Skin of body (tissue), 2 donors: Measurements from ENCODE around the gene HSD11B1L. TPM values are rescaled to one million over a fixed set of nuclear protein-coding genes. Genes with fewer than 3 reads are reported as not detected.
"Not testable (repeated sequence)": the region's sequence is repeated elsewhere in the genome, so short reads cannot be mapped to it uniquely, and the experiment has no call there.

Experiments
- DNase-seq: peaks from one replicate; lab custom pipeline; 2025; lab: John Stamatoyannopoulos, UW
- total RNA-seq: library from RNA; depleted of rRNA; stranded (reverse); fragments of >200 nt; gene quantifications from one replicate; pipeline ENCODE4 v1.2.3, GENCODE V29; 2014

HSD11B1L gene
- total RNA-seq, 1 donor from 2014 or later = 2.4 TPM

DNA sequence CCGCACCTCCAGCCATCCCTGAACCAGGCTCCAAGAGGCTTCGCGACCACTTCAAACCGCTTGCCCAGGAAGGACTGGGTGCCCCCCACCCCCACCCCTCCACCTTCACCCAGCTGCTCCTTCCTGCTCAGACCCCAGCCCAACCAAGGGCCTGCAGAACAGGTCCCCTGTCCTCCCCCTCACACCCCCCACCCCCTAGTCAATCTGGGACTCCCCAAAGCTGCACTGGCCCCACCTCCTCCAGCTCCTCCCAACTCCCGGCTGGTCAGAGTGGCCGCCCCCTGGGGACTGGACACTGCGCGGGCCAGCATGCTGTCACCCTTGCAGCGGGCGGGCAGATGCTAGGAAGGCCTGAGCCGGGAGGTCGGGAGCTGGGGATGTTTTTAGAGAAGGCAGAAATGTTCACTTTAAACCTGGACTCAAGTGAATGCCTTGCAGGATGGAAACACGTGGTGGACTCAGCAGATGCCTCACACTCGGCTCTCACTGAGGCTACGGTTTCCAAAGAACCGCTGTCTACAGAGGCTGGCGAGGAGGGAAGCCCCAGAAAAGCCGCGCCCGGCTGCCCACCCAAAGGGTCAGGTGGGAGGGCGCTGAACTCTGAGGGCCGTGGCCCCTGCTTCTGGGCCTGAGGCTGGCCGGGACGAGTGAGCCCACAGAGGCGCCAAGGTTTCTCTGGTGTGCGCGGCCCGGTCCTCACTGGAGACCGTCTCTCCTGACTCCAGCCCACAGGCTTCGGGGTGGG, 17.2 kb downstream of the HSD11B1L start:
- DNase-seq = no peak

- DNase-seq = no peak
Observed at GRCh38 chr19:5698635-5699422, 18.0 kb downstream of the HSD11B1L start.

GRCh38 chr19:5700455-5701092, 19.7 kb downstream of the HSD11B1L start:
- no peak for DNase-seq

DNA sequence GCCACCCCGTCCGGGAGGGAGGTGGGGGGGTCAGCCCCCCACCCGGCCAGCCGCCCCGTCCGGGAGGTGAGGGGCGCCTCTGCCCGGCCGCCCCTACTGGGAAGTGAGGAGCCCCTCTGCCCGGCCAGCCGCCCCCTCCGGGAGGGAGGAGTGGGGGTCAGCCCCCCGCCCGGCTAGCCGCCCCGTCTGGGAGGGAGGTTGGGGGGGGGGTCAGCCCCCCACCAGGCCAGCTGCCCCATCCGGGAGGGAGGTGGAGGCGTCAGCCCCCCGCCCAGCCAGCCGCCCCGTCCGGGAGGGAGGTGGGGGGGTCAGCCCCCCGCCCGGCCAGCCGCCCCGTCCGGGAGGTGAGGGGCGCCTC, 21.2 kb downstream of the HSD11B1L start:
- not testable (repeated sequence) for DNase-seq

DNA sequence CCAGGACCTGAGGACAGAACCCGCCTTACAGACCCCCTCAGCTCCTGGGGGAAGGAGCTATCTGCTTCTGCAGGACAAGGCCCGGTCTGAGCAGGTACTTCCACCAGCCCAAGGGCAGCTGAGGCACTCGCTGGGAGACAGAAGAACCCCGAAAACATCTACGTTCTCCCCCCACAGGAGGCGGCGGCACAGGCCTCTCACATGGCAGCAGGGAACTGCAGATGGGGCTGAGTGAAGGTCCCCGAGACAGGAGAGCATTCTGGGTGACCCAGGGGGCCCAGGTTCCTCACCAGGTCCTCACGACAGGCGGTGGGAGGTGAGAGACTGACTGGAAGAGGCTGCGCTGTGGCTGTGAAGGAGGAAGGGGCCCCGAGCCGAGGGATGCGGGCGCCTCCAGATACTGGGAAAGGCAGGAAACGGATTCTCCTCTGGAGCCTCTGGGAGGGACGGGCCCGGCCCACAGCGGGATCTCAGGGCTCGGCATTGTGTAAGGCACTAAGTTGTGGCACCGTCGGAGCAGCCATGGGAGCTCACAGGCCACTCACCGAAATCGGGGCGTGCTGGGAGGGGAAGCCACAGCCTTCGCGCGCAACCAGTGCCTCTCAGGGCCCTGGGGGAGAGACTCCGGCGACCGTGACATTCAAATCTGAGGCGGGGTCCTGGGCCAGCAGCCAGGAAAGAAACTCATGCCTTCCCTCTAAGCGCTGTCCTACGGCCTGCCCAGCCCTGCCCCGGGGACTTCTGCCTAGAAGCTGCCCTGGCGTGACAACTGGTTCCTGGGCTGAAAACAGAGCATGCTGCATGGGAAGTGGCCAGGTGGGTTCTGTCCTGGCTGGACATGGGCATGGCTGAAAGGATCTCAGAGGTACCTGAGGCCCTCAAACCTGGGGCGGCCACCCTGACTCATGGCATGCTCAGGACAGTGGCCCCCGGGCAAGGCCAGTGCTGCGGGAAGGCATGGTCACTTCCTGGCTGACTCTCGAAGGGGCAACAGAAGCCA, 23.3 kb downstream of the HSD11B1L start:
- DNase-seq = no peak

- DNase-seq = no peak
Observed at GRCh38 chr19:5705552-5705951, 24.7 kb downstream of the HSD11B1L start.

- no peak for DNase-seq
Observed at GRCh38 chr19:5706876-5707573, 26.2 kb downstream of the HSD11B1L start.

DNA sequence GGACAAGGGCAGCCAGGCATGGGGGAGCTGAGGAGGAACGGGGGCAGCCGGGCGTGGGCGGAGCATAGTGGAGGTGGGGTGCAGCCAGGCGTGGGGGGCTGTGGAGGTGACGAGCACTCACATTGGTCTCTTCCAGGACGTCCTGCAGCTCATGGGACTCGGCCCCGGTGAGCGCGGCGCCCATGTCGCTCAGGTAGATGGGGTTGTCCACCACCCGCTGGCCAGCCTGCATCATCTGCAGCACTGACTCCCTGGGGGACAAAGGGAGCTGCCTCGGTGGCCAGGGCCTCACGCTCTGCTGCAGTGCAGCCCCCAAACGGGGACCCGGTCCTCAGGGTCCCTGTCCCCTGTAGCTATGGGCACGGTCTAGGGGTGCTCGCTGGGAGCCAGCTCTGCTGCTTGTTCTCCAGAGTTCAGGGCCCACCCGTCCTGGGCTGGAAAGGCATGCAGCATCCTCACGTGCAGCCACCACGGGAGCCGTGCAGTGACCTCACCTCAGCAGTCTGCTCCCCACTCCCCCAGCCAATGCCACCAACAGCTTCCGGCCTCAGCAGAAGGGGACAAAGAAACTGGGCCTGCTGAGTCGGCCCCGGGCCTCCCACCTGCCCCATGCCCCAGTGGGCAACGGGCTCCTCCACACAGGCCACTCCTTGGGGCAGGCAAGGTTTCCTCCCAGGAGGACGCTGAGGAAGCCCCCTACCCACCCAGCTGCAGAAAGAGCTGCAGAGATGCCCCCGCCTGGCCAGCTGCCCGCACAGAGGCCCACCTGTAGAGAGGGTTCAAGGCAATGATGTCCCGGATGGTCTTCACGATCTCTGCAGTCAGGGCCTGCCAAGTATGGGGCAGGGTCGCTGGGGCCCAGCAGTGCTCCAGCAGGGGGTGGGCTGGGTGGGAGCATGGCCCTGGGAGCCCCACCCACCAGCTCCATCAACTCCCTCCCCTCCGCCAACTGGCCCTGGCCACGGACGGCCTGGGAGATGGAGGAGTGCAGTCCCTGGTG, 27.0 kb downstream of the HSD11B1L start:
- no peak for DNase-seq

- DNase-seq = no peak
Observed at GRCh38 chr19:5711025-5711424, 30.2 kb downstream of the HSD11B1L start.

DNA sequence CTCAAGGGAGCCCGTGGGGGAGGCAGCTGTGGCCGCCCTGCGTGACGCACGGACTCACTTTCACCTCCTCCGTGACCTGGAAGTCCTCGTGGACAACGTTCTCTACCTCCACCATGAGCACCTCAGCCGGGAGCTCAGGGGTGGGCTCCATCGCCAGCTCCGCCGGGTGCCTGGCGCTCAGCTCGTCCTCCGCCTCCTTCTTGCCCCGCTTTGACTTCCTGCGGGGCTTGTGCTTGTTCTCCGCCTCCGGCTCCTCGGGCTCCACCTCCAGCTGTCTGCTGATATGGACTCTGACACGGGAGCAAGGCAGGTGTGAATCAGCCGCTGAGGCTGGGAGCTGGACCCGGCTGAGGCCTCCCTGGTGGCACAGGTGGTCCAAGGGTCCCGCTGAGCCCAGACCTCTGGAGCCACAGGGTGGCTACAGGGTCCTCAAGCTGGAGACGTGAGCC, 30.9 kb downstream of the HSD11B1L start:
- no peak for DNase-seq

DNA sequence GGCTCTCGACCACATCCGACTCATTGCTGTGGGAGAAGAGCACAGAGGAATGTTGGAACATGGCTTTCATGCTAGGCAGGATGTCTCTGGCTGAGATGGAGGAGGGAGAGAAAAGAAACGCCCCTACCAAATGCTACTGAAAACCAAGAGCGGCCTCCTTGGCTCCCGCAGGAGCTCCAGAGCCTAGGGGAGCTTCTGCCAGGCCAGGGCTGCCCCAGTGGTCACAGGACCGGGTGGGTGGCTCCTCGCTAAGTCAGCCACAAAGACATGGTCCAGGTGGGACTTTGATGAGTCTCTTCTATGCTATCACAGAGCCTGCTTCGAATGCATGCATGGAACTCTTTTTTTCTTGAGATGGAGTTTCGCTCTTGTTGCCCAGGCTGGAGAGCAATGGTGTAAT, 32.4 kb downstream of the HSD11B1L start:
- no peak for DNase-seq

DNA sequence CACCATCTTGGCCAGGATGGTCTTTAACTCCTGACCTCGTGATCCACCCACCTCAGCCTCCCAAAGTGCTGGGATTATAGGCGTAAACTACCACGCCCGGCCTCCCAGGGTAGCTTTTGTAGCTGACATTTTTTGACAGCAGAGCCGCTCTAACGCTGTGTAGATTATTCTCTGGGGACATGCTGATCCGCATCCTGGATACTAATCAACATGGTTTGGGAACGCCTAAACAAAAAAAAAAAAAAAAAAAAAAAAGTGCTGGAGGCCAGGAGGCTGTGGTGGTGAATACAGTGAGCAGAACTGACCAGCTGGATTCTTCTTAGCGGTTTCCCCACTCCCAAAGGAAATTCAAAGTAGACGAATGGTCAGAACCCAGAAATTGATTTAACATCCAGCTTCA, 34.0 kb downstream of the HSD11B1L start:
- DNase-seq = no peak

DNA sequence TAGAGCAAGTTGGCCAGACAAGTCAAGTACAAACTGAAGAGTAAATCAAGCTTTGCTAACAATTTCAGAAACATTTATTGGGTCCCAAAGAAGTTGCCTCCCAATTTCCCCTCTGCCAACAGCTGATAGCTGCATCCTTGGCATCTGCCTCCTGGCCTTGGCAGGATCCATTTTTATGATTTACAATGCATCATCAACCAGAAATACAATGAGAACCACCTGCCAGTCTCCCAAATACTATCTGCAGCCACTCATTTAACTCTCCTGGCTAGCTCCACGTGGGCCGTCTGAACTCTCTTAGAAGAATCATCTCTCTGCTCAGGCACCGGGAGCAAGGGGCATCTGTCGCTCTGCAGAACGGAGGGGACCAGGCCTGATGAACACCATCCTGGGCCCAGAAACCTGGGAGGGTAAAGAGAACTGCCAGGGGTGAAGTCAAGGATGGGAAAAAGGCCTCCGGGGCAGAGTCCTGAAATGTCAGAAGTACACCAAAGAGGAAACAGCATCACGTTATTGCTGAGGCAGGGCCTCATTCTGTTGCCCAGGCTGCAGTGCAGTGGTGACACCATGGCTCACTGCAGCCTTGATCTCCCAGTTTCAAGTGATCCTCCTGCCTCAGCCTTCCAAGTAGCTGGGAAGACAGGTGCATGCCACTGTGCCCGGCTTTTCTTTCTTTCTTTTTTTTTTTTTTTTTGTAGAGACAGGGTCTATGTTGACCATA, 36.5 kb downstream of the HSD11B1L start:
- DNase-seq = no peak

- no peak for DNase-seq
Observed at GRCh38 chr19:5718037-5718578, 37.3 kb downstream of the HSD11B1L start.

DNA sequence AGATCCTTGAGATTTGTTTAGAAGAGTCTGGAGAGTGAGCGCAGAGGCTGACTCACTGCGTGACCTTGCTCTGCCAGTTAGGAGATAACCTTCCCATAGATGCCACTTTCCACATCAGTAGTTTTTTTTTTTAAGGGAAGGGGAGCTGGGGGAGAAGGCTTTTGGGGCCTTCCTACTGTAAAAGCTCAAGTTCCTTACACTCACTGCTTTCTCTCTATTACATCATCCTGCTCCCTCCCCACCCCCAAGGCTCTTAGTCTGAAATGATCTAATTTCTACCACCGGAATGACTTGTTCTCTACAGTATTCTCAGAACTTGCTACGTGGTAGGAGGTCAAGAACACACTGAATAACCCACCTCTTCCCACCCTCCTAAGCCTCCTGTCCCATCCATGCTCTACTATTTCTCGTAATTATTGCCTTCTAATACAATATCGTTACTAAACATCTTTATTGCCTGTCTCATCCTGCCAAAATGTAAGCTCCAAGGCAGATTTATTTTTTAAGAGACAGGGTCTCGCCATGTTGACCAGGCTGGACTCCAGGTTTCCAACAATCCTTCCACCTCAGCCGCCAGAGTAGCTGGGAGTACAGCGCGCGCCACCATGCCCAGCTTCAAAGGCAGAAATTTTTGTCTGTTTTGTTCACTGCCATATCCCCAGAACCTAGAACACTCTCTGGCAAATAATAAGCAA, 37.9 kb downstream of the HSD11B1L start:
- DNase-seq = no peak

- DNase-seq = no peak
Observed at GRCh38 chr19:5719274-5719960, 38.6 kb downstream of the HSD11B1L start.
